Measurements from ENCODE around the gene MYH1. TPM values are rescaled to one million over a fixed set of nuclear protein-coding genes. Genes with fewer than 3 reads are reported as not detected.

The MYH1 gene
- total and polyA plus RNA-seq, 10 of the 15 experiments (the other 5 are each of a cell fraction or from before 2014, with no cell fraction given): 0.01 TPM; not detected in 9

DNA sequence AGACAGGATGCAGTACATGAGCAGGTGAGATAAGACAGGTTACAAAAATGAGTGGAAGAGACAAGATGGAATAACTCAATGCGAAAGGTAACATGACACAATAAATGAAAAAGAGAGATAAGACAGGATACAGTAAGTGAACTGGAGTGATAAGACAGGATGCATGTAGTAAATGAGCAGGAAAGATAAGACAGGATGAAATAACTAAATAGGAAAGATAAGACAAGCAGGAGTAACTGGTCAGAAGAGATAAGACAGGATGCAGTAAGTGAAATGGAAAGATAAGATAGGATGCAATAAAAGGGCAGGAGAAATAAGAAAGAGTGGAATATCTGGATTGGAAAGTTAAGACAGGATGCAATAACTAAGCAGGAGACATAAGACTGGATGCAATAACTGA is 40.6 kb downstream of the MYH1 start (continued):
- TF ChIP-seq TCF12 (IDR thresholded peaks at IDR 0.05; ENCODE audit: low read depth, low read length): no peak
- TF ChIP-seq, protein P1, sequence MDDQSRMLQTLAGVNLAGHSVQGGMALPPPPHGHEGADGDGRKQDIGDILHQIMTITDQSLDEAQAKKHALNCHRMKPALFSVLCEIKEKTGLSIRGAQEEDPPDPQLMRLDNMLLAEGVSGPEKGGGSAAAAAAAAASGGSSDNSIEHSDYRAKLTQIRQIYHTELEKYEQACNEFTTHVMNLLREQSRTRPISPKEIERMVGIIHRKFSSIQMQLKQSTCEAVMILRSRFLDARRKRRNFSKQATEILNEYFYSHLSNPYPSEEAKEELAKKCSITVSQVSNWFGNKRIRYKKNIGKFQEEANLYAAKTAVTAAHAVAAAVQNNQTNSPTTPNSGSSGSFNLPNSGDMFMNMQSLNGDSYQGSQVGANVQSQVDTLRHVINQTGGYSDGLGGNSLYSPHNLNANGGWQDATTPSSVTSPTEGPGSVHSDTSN (IDR thresholded peaks at IDR 0.05; ENCODE audit: insufficient replicate concordance, low read depth, low read length): no peak
- no peak for TF ChIP-seq YBX1 (IDR thresholded peaks at IDR 0.05)
- no peak for TF ChIP-seq ZBTB4 (CRISPR knock-in tag; IDR thresholded peaks at IDR 0.05)
- no peak for TF ChIP-seq BCL3 (IDR thresholded peaks at IDR 0.05; ENCODE audit: borderline replicate concordance, insufficient read depth, low read depth, low read length, poor library complexity, severe bottlenecking)

DNA sequence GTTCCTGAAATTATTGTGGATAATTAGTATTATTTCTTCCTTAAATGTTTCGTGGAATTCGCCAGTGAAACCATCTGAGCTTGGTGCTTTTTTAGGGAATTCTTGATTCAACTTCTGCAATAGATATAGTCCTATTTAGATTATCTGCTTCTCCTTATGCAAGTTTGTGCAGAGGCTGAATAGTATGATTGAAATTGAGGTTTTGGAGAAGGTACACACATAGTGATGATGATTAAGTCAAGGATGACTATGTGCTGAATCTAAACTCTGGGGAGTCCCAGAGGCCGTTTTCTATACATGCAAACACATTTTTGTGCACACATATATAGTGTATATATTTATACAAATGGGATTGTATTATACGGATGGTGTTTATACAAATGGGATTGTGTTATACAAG is 43.8 kb downstream of the MYH1 start:
- no peaks in the 10 kb centered on the region for H3K27me3 ChIP-seq (replicated peaks in 1 of 2; ENCODE audit: control insufficient read depth in 2 of 2, insufficient read depth in 2 of 2, low read length in 1 of 2)
- in situ Hi-C loops (cut with MboI): no loop called here
- no TSS peak for BruUV-seq (replicated peaks)
- H3K4me2 ChIP-seq (ENCODE audit: control insufficient read depth, insufficient read depth): no peak overlapping the region
- no peak overlapping the region for H3K4me3 ChIP-seq
- H2AFZ ChIP-seq (ENCODE audit: control insufficient read depth, low read depth, low read length): no peak overlapping the region
- FAIRE-seq (no peak), ATAC-seq (no peak), DNase-seq (ENCODE audit: low read depth, low spot score) (no peak)
- no peaks in the 10 kb centered on the region for H3K79me2 ChIP-seq (ENCODE audit: control insufficient read depth, insufficient read depth, low read length)
- H3K9me3 ChIP-seq (replicated peaks; ENCODE audit: control insufficient read depth, insufficient read depth, low read length): no peaks in the 10 kb centered on the region
- no peaks in the 10 kb centered on the region for H4K20me1 ChIP-seq (ENCODE audit: control insufficient read depth, insufficient read depth)
- WGBS (ENCODE audit: insufficient coverage, insufficient replicate concordance, low lambda C conversion rate, missing lambda C conversion rate): 7% methylated on average over 4 of the region's 4 CpGs
- ChIA-PET RAD21 (ENCODE audit: unreplicated experiment) (no interaction called here), CTCF (no interaction called here), SMC1A (ENCODE audit: uncharacterized antibody, unreplicated experiment) (interaction anchor here (0.6 kb wide), 1 partner anchor 324 kb away, joined by 3 read pairs; no protein-coding TSS in a partner anchor), POLR2A (no interaction called here)
- intact Hi-C loops (cut with micrococcal nuclease; ENCODE audit: unreplicated experiment): no loop called here
- TF ChIP-seq, protein P2, sequence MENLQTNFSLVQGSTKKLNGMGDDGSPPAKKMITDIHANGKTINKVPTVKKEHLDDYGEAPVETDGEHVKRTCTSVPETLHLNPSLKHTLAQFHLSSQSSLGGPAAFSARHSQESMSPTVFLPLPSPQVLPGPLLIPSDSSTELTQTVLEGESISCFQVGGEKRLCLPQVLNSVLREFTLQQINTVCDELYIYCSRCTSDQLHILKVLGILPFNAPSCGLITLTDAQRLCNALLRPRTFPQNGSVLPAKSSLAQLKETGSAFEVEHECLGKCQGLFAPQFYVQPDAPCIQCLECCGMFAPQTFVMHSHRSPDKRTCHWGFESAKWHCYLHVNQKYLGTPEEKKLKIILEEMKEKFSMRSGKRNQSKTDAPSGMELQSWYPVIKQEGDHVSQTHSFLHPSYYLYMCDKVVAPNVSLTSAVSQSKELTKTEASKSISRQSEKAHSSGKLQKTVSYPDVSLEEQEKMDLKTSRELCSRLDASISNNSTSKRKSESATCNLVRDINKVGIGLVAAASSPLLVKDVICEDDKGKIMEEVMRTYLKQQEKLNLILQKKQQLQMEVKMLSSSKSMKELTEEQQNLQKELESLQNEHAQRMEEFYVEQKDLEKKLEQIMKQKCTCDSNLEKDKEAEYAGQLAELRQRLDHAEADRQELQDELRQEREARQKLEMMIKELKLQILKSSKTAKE (IDR thresholded peaks at IDR 0.05; ENCODE audit: low read depth, poor library complexity, severe bottlenecking): no peak
- TF ChIP-seq STAT1 (conservative IDR thresholded peaks at IDR 0.05): no peak
- no peak for TF ChIP-seq HDGF (IDR thresholded peaks at IDR 0.05)
- TF ChIP-seq ZNF207 (IDR thresholded peaks at IDR 0.05; ENCODE audit: borderline replicate concordance): no peak
- TF ChIP-seq SPI1 (IDR thresholded peaks at IDR 0.05; ENCODE audit: borderline replicate concordance, insufficient read depth, low read depth, low read length): no peak
- H3K27ac ChIP-seq (ENCODE audit: control insufficient read depth, insufficient read depth): no peak overlapping the region
- no peaks in the 10 kb centered on the region for H3K4me1 ChIP-seq (ENCODE audit: control insufficient read depth, insufficient read depth, low read length)
- no peak overlapping the region for H3K9ac ChIP-seq (ENCODE audit: control insufficient read depth, insufficient read depth, low read length)
- no peaks in the 10 kb centered on the region for H3K36me3 ChIP-seq (ENCODE audit: control insufficient read depth in 2 of 2, insufficient read depth in 2 of 2, low read length in 1 of 2)
